Measurements from ENCODE around the gene DOK1. TPM values are rescaled to one million over a fixed set of nuclear protein-coding genes. Genes with fewer than 3 reads are reported as not detected.

The DOK1 gene
- total RNA-seq: 24.6 and 35.0 TPM in 2 replicates

GRCh38 chr2:74553892-74554819 lies at the start of gene DOK1, which contains the start of gene LOXL3:
Gene DOK1, plus strand, starts transcription at chr2:74554720. Its CDS starts 35 bp downstream, at chr2:74554755.
Gene LOXL3, minus strand, starts transcription at chr2:74553942. Its CDS starts 1,308 bp downstream, at chr2:74552634.

GRCh38 chr2:74507145-74507925 lies 47.2 kb upstream of the DOK1 start, which contains the start of gene PCGF1:
Gene PCGF1, minus strand, starts transcription at chr2:74507695. Its CDS starts 27 bp downstream, at chr2:74507668.

GRCh38 chr2:74514368-74515270 lies 39.9 kb upstream of the DOK1 start, which contains the start of gene TLX2:
Gene TLX2, plus strand, starts transcription at chr2:74514450. Its CDS starts 357 bp downstream, at chr2:74514807.

GRCh38 chr2:74525717-74526648 lies 28.5 kb upstream of the DOK1 start, which contains the start of gene DQX1:
Gene DQX1, minus strand, starts transcription at chr2:74526231. Its CDS starts 502 bp downstream, at chr2:74525729.

GRCh38 chr2:74529357-74530238 lies 24.9 kb upstream of the DOK1 start, which contains the start of the genes AUP1 and HTRA2:
Gene AUP1, minus strand, starts transcription at chr2:74529706. Its CDS starts 77 bp downstream, at chr2:74529629.
Gene HTRA2, plus strand, starts transcription at chr2:74529933. Its CDS starts 74 bp downstream, at chr2:74530007.

Other genes with a start within 250 kb of the DOK1 start
- 0.25 and 0.44 TPM in 2 replicates for gene SLC4A5, start 211.3 kb upstream of the DOK1 start, total RNA-seq
- 196 and 294 TPM in 2 replicates for gene DCTN1, start 174.4 kb upstream of the DOK1 start, total RNA-seq
- gene C2orf81, start 133.1 kb upstream of the DOK1 start, total RNA-seq: 1.00 and 1.4 TPM in 2 replicates
- gene WDR54, start 133.0 kb upstream of the DOK1 start, total RNA-seq: 51.6 and 103 TPM in 2 replicates
- 12.9 and 14.6 TPM in 2 replicates for gene RTKN, start 112.8 kb upstream of the DOK1 start, total RNA-seq
- gene INO80B, start 99.6 kb upstream of the DOK1 start, total RNA-seq: 10.7 and 15.2 TPM in 2 replicates
- gene WBP1, start 96.3 kb upstream of the DOK1 start, total RNA-seq: 20.9 and 41.9 TPM in 2 replicates
- 68.3 and 86.0 TPM in 2 replicates for gene MOGS, start 89.3 kb upstream of the DOK1 start, total RNA-seq
- gene MRPL53, start 82.0 kb upstream of the DOK1 start, total RNA-seq: 26.2 and 35.7 TPM in 2 replicates
- gene CCDC142, start 71.7 kb upstream of the DOK1 start, total RNA-seq: 23.0 and 24.2 TPM in 2 replicates
- gene TTC31, start 71.6 kb upstream of the DOK1 start, total RNA-seq: 24.4 and 26.9 TPM in 2 replicates
- 1.4 and 2.0 TPM in 2 replicates for gene LBX2, start 55.1 kb upstream of the DOK1 start, total RNA-seq
- 27.1 and 29.6 TPM in 2 replicates for gene PCGF1, start 47.0 kb upstream of the DOK1 start, total RNA-seq
- not detected in 2 replicates for gene TLX2, start 40.3 kb upstream of the DOK1 start, total RNA-seq
- gene DQX1, start 28.5 kb upstream of the DOK1 start, total RNA-seq: 0.11 and 0.12 TPM in 2 replicates
- gene AUP1, start 25.0 kb upstream of the DOK1 start, total RNA-seq: 78.6 and 82.2 TPM in 2 replicates
- 43.6 and 51.2 TPM in 2 replicates for gene HTRA2, start 24.8 kb upstream of the DOK1 start, total RNA-seq
- 12.1 and 28.0 TPM in 2 replicates for gene LOXL3, start 778 bp upstream of the DOK1 start, total RNA-seq
- under 0.01 and 0.12 TPM in 2 replicates for gene M1AP, start 93.6 kb downstream of the DOK1 start, total RNA-seq
- gene SEMA4F, start 99.5 kb downstream of the DOK1 start, total RNA-seq: 10.0 and 12.4 TPM in 2 replicates